ENCODE results near the gene PRIM2.
"Not testable (repeated sequence)": the region's sequence is repeated elsewhere in the genome, so short reads cannot be mapped to it uniquely, and the experiment has no call there.

The PRIM2 gene

GRCh38 chr6:57505251-57505650 lies 187.8 kb downstream of the PRIM2 start:
- not testable (repeated sequence) for DNase-seq (ENCODE audit: low read depth in 2 of 2)

GRCh38 chr6:57510390-57510789 lies 193.0 kb downstream of the PRIM2 start:
- not testable (repeated sequence) for DNase-seq (ENCODE audit: low read depth in 2 of 2)

- not testable (repeated sequence) for DNase-seq (ENCODE audit: low read depth in 2 of 2)
Observed at GRCh38 chr6:57515171-57515570, 197.7 kb downstream of the PRIM2 start.

- not testable (repeated sequence) for DNase-seq (ENCODE audit: low read depth in 2 of 2)
Observed at GRCh38 chr6:57515845-57516244, 198.4 kb downstream of the PRIM2 start.

GRCh38 chr6:57516776-57517175 lies 199.3 kb downstream of the PRIM2 start:
- not testable (repeated sequence) for DNase-seq (ENCODE audit: low read depth in 2 of 2)

GRCh38 chr6:57519198-57519597 lies 201.8 kb downstream of the PRIM2 start:
- DNase-seq (ENCODE audit: low read depth in 2 of 2) = not testable (repeated sequence)

GRCh38 chr6:57521085-57521484 lies 203.7 kb downstream of the PRIM2 start:
- not testable (repeated sequence) for DNase-seq (ENCODE audit: low read depth in 2 of 2)

GRCh38 chr6:57523221-57523620 lies 205.8 kb downstream of the PRIM2 start:
- not testable (repeated sequence) for DNase-seq (ENCODE audit: low read depth in 2 of 2)

GRCh38 chr6:57529755-57530154 lies 212.3 kb downstream of the PRIM2 start:
- DNase-seq (ENCODE audit: low read depth in 2 of 2) = not testable (repeated sequence)

- DNase-seq (ENCODE audit: low read depth in 2 of 2) = not testable (repeated sequence)
Observed at GRCh38 chr6:57532660-57533059, 215.2 kb downstream of the PRIM2 start.

- DNase-seq (ENCODE audit: low read depth in 2 of 2) = not testable (repeated sequence)
Observed at GRCh38 chr6:57535121-57535520, 217.7 kb downstream of the PRIM2 start.

- not testable (repeated sequence) for DNase-seq (ENCODE audit: low read depth in 2 of 2)
Observed at GRCh38 chr6:57535994-57536393, 218.6 kb downstream of the PRIM2 start.

GRCh38 chr6:57537916-57538315 lies 220.5 kb downstream of the PRIM2 start:
- DNase-seq (ENCODE audit: low read depth in 2 of 2) = not testable (repeated sequence)

- DNase-seq (ENCODE audit: low read depth in 2 of 2) = not testable (repeated sequence)
Observed at GRCh38 chr6:57551961-57552360, 234.5 kb downstream of the PRIM2 start.

GRCh38 chr6:57557855-57558254 lies 240.4 kb downstream of the PRIM2 start:
- not testable (repeated sequence) for DNase-seq (ENCODE audit: low read depth in 2 of 2)

GRCh38 chr6:57559170-57559569 lies 241.7 kb downstream of the PRIM2 start:
- not testable (repeated sequence) for DNase-seq (ENCODE audit: low read depth in 2 of 2)

GRCh38 chr6:57562233-57562632 lies 244.8 kb downstream of the PRIM2 start:
- DNase-seq (ENCODE audit: low read depth in 2 of 2) = not testable (repeated sequence)

- DNase-seq (ENCODE audit: low read depth in 2 of 2) = not testable (repeated sequence)
Observed at GRCh38 chr6:57572119-57572518, 254.7 kb downstream of the PRIM2 start.

- DNase-seq (ENCODE audit: low read depth in 2 of 2) = not testable (repeated sequence)
Observed at GRCh38 chr6:57572844-57573243, 255.4 kb downstream of the PRIM2 start.

- not testable (repeated sequence) for DNase-seq (ENCODE audit: low read depth in 2 of 2)
Observed at GRCh38 chr6:57577023-57577422, 259.6 kb downstream of the PRIM2 start.

- not testable (repeated sequence) for DNase-seq (ENCODE audit: low read depth in 2 of 2)
Observed at GRCh38 chr6:57579489-57579888, 262.1 kb downstream of the PRIM2 start.

- not testable (repeated sequence) for DNase-seq (ENCODE audit: low read depth in 2 of 2)
Observed at GRCh38 chr6:57581586-57581985, 264.2 kb downstream of the PRIM2 start.

GRCh38 chr6:57601105-57601504 lies 283.7 kb downstream of the PRIM2 start:
- DNase-seq (ENCODE audit: low read depth in 2 of 2) = not testable (repeated sequence)

GRCh38 chr6:57605303-57605702 lies 287.9 kb downstream of the PRIM2 start:
- not testable (repeated sequence) for DNase-seq (ENCODE audit: low read depth in 2 of 2)

All from stimulated activated CD4-positive, alpha-beta T cell treated with anti-CD3 and anti-CD28 coated beads, Interleukin-1b, Interleukin-23, amount 100 ng/mL, for 4 hours (primary cell).